GM23338 (cell line): ENCODE measurements around the gene EXOC6B.

Source experiments
- CTCF ChIP-seq, 2 experiments: fragments of 200-600 bp in 1 of 2; sonication (generic) in 1 of 2; conservative IDR thresholded peaks; 2 replicates each; pipeline versions ENCODE4 v1.5.1 to v1.6.1; 2016 to 2017; ENCODE audit warnings: antibody characterized with exemption in 2 of 2, low read depth in 2 of 2, mild to moderate bottlenecking in 2 of 2, moderate library complexity in 1 of 2
- ETS1 ChIP-seq: IDR thresholded peaks from 2 replicates; pipeline ENCODE4 v1.6.1; 2016; ENCODE audit warnings: antibody characterized with exemption
- EZH2 ChIP-seq: fragments of 200-600 bp; sonication (generic); IDR thresholded peaks from one replicate; pipeline ENCODE4 v1.8.0; 2017; ENCODE audit warnings: antibody characterized with exemption, mild to moderate bottlenecking, low read depth; ENCODE audit not compliant: unreplicated experiment
- EZH2phosphoT487 ChIP-seq: fragments of 200-600 bp; sonication (generic); IDR thresholded peaks from one replicate; pipeline ENCODE4 v1.8.1; 2018; ENCODE audit warnings: antibody characterized with exemption; ENCODE audit not compliant: unreplicated experiment
- POLR2AphosphoS5 ChIP-seq: IDR thresholded peaks from 2 replicates; pipeline ENCODE4 v1.6.1; 2016; ENCODE audit warnings: antibody characterized with exemption, low read depth
- REST ChIP-seq: IDR thresholded peaks from one replicate; pipeline ENCODE4 v1.6.1; 2018; ENCODE audit warnings: antibody characterized with exemption; ENCODE audit not compliant: unreplicated experiment
- ZNF331 ChIP-seq: fragments of 250-450 bp; sonication (Bioruptor Pico); IDR thresholded peaks from 2 replicates; pipeline ENCODE4 v1.5.0; 2020; ENCODE audit warnings: low read depth, mild to moderate bottlenecking, moderate library complexity
- ZNF462 ChIP-seq: fragments of 250-450 bp; sonication (Bioruptor Pico); IDR thresholded peaks from 2 replicates; pipeline ENCODE4 v1.5.0; 2020; ENCODE audit warnings: mild to moderate bottlenecking, moderate library complexity

GRCh38 chr2:72222829-72223564 is 602.8 kb downstream of the EXOC6B start:
- TF ChIP-seq CTCF (conservative IDR thresholded peaks at IDR 0.05; ENCODE audit: low read depth in 2 of 2) (no peak), ZNF331 (CRISPR knock-in tag) (no peak), EZH2 (no peak), ETS1 (no peak), REST (no peak), EZH2phosphoT487 (no peak), POLR2AphosphoS5 (no peak), ZNF462 (CRISPR knock-in tag) (no peak)
